Fibroblast of the conjunctiva (primary cell): ENCODE data around the gene CCN2.
A peak's percentile ranks its signal among the peaks of the same experiment; 100 is the strongest.
"Not testable (repeated sequence)": the region's sequence is repeated elsewhere in the genome, so short reads cannot be mapped to it uniquely, and the experiment has no call there.

Experiments
- DNase-seq: peaks from one replicate; pipeline ENCODE4 v3.0.0-alpha.2; 2010; ENCODE audit warnings: low read depth

The CCN2 gene

DNA sequence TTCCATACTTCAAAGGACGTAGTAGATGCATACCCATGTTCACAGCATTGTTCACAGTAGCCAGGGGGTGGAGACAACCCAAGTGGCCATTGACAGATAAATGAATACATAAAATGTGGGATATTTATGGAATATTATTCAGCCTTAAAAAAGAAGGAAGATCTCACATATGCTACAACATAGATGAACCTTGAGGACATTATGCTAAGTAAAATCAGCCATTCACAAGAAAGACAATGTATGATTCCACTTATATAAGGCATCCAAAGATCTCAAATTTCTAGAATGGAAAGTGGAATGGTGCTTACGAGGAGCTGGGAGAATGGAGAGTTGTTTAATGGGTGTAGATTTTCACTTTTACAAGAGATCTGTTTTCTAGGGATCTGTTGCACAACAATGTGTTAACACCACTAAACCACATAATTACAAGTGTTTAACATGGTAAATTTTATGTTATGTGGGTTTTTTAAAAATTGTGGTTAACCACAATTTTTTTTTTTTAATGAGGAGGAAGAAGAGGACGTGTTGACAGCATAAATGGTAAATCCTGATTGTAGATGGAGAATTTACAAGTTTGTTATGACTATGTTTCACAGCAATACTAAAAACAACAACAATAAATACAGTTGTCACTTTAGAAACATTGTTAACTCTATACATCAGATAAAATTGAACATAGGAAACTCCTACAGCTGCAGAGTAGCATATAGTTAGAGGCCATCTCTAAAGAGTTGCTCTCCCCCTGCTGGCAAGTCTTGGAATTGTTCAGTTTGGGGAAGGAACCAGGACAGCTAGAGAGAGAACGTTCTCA is 41.6 kb downstream of the CCN2 start:
- peak; percentile 50 for DNase-seq

DNA sequence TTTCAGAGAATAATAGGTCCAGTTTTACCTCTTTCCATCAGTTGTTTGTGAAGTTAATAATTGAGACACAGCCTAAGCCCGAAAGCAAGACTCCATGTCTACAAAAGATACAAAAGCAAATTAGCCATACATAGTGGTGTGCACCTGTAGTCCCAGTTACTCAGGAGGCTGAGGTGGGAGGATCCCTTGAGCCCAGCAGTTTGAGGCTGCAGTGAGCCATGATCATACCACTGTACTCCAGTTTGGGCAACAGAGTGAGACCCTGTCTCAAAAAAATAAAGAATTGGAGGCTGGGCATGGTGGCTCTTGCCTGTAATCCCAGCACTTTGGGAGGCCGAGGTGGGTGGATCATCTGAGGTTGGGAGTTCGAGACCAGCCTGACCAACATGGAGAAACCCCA is 42.4 kb downstream of the CCN2 start:
- not testable (repeated sequence) for DNase-seq

DNA sequence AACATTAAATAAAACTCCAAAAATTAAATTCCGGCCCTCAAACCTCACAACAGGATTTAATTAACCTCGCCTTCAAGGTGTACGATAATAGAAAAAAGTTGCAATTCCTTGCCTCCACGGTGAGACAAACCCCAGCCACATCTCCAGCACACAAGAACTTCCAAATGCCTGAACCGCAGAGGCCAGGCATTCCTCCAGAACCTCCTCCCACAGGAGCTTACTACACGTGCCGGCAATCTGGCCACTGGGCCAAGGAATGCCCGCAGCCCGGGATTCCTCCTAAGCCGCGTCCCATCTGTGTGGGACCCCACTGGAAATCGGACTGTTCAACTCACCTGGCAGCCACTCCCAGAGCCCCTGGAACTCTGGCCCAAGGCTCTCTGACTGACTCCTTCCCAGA is 47.4 kb downstream of the CCN2 start:
- not testable (repeated sequence) for DNase-seq

DNA sequence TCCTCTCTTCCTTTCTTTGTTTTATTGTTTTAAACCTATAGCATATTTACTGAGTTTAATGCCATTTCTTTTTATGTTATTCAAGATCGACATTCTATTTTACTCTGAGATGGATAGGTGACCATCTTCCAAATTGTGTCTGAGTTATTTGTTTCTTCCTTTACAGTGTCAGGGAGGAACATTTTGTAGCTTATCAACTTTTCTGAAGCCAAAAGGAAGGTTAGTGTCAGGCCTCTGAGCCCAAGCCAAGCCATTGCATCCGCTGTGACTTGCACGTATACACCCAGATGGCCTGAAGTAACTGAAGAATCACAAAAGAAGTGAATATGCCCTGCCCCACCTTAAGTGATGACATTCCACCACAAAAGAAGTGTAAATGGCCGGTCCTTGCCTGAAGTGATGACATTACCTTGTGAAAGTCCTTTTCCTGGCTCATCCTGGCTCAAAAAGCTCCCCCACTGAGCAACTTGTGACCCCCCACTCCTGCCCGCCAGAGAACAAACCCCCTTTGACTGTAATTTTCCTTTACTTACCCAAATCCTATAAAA is 49.8 kb downstream of the CCN2 start:
- DNase-seq = not testable (repeated sequence)

DNA sequence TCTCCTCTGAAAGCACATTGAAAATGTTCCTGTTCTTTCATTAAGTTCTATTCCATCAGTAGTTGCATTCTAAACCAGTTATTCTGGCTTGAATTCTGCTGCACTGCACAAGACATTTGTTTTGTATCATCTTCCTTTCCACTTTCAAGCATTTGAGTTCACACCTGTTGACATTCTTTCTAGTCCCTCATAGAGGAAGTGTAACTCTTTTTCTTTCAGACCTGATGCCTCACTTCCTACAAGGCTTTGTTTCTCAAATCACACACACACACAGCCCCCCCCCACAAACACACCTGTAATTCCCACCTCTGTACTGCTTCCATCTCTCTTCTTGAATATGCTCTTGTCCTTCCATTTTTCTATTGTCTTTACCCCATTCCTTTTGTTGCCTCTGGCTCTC is 50.9 kb downstream of the CCN2 start:
- DNase-seq = no peak

DNA sequence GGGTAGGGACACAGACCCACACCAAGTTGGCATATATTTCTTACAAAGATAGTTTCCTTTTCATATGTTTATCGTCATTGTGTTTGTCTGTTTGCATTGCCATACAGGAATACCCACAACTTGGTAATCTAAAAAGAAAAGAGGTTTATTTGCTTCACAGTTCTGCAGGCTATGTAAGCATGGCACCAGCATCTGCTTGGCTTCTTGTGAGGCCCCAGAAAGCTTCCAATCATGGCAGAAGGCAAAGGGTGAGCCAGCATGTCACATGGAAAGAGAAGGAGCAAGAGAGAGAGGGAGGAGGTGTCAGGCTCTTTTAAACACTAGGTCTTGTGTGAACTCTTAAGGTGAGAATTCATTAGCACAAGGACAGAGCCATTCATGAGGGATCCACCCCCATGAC is 52.5 kb downstream of the CCN2 start:
- no peak for DNase-seq
